ENCODE data around the gene TSPAN17.

Gene TSPAN17

DNA sequence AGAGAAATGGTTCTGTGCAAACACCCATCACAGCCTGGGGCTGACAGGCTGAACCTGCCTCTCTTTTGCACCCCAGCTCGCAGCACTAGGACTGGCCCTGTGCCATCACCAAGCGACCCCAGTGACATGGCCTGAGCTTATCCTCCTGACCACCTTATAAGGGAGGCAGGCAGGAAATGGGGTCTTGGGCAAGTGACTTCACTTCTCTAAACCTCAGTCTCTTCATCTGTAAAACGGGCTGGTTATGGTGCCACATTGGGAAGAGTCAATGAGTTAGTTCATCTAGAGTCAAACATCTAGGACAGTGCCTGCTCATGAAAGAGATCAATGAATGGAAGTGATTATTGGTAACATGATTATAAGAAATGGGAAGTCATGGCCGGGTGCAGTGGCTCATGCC lies 23.1 kb upstream of the TSPAN17 start:
- DNase-seq = no peak

DNA sequence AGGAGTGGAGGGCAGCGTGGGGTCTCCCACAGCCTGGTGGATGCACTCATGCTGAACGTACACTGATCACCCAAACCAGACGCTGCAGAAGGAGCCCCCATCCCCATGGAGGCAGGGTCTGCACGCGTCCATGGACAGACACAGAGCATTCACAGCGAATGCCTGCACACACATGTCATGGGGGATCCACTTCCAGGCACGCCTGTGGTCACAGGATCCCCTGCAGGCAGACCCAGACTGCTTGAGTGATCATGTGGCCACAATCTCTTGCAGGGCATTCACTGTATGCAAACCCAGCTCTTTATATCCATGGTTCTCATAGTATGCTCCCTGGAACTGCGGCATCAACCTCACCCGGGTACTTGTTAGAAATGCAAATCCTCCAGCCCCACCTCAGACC lies 22.3 kb upstream of the TSPAN17 start:
- DNase-seq = no peak

DNA sequence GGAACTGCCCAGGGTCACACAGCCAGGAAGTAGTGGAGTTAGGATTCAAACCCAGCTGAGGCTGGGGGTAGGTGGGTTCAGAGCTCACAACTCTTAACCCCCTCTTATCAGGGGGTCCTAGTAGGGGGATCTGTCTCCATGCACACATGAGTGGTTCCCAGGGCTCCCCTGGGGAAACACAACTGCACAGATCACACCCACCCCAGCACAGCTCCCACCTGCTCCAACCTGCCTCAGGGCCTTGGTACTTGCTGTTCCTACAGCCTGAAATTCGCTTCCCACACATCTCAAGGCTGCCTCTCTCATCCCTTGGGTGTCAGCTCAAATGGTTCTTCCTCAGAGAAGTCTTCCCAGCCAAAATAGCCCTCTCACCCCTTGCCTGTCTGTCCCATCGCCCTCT lies 21.8 kb upstream of the TSPAN17 start:
- DNase-seq = no peak

DNA sequence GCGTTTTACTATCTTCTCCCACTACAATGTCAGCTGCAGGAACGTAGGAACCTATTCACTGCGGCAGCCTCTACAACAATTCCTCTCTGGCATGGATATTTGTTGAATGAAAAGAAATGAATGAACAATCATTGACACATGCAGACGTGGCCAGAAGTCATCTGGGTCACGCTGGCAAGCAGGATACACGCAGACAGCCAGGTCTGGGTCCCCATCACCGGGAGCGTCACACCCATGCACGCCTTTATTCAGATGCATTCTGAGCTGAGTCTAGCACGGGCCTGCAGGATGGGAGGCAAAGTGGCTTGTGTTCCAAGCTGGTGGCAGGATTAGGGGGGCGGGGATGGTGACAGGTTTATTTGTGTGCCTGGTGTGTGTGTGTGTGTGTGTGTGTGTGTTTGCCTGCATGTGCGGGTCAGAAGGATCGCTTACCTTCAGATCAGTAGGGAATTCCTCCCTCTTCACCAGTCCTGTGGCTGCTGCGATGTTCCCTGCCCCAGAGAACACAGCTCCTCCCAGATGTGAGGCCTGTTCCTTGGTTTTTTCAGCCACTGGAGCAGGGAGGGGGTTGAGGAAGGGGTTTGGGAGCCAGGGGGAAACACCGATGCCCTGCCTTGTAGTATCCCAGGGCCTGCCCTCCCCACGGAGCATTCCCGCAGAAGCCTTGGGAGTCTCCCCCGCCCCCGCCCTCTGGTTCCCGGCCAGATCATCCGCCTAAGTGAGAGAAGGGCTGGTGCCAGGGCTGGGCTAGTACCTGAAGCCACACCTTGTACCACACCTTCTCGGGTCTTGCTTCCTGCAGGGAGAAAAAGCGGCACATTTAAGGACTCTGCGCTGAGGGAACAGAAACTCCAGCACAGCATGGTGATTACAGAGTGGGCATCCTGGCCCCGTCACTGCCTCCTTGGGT lies 21.1 kb upstream of the TSPAN17 start:
- DNase-seq = no peak

DNA sequence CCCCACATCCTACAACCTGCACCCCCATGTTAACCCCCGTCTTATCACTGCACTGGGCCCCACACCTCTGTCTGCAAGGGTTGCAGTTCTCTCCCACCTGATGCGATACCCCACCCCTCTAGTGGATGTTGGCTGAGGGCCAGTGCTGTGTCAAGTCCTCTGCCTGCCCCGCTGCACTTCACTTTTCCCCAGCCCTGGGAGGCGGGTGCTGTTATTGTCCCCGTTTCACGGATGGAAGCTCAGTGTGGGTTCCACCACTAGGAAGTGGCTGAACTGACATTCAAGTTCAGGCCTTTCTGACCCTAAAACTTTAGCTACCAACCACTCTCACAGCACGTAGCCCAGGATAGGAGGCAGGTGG lies 20.4 kb upstream of the TSPAN17 start:
- no peak for DNase-seq

DNA sequence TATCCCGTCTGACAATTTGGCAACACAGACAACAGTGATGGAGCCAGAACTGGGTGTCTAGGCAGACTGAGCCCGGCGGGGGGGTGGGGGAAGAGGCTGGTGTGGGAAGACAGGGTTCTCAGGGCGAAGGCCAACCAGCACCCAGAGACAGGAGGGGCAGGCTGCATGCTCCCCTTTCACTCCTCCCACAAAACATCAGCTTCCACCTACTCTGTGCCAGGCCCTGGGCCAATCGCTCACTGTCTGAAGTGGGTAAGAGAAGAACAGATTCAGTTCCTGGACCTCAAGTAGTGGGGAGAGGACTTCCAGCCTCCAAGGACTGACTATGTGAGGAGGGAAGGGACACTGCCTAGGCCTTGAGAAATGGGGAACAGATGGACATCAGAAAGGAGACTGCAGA lies 19.7 kb upstream of the TSPAN17 start:
- DNase-seq = no peak

DNA sequence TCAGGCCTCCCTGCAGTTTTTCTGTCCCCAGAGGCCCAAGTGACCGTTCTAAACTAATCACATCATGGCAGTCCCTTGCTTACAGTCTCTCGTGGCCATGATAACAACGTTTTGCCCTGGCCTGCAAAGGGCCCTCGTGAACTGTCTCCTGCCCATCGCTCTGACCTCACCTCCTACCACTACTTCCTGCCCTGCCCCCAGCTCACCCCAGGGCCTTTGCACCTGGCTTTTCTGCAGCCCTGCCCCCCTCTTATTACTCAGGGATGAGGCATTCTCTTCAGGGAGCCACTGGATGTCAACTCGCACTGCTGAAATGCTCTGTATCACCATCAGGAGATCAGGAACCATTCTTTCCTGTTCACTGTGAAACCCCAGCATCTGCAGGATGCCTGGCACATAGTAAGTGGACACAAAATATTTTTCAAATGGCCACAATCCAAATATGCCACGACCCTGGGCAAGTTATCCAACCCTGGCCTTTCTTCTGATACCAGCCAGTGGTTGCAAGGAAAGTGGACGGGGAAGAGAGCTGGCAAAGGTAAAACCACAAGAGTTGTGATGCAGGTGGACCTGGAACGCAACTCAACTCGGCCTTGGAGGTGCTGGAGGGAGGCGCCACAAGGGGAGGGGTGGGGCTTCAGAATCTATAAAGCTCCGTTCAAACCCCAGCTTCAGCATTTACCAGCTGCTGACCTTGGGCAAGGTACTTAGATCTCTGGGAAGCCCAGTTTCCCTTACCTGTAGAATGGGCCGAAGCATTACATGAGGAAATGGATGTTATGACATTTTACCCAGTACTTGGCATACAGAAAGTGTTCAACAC lies 18.7 kb upstream of the TSPAN17 start:
- DNase-seq = no peak

DNA sequence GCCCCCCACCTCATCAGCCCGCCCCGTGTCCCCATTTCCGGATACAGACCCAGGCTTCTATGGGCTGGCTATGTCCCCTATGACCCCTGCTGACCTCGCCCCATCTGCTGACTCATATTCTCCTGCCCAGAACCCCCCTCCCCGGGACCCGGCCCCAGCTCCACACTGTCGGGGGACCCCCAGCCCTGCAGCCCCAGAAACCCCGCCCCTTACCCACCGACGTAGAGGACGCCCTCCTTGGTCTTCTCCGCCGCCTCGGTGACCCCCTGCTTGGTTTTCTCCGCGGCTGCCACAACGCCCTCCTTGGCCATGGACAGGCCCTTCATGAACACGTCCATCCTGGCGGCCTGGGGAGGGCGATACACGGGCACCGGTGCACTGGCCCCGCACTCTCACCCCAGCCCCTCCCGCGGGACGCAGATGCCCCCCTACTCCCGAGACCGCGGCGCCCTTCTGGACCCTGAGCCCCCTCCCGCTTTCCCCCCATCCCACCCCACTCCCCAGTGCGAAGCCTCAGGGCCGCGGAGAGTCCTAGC lies 17.9 kb upstream of the TSPAN17 start:
- DNase-seq = no peak

DNA sequence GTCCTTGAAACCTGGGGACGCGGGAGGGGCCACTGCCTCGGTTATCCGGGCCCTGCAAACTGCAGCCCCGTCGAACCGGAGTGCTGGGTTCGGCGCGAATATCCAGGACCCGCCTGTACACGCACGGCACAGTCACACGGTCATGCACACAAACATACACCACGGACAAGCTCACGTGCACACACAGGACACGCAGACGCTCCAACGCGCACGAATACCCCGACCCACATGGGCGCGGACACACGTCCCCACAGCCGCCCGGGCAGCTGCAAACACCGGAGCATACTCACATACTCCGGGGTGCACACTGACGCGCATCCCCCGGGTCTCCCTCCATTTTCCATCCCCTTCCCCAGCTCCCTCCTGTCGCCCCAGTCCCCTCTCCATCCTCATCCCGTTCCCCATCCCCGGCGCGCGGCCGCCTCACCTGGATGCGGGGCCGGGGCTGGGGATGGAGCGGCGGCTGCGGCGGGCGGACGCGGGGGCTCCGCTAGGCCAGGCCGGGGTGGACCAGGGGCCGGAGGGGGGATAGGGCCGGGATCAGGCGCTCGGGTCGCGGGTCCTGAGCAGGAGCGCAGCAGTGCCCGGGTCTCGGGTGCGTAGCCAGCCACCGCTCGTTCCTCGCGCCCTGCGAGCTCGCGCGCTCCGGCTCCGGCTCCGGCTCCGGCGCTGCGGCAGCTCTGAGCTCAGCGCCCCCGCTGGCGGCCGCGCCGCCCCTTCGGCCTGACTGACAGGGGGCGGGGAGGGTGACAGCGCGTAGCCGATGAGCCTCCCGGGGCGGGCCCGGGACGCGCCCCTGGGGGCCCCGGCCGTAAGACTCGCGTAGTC lies 17.2 kb upstream of the TSPAN17 start, which contains the start of the genes EIF4E1B and SNCB:
EIF4E1B (plus strand) TSS at position 823 of the 828 bp plus-strand sequence. CDS start 12,113 bp downstream, outside the sequence.
SNCB (minus strand) TSS at position 682 of the 828 bp plus-strand sequence. CDS start 880 bp downstream, outside the sequence.
- DNase-seq = peak; percentile 37

DNA sequence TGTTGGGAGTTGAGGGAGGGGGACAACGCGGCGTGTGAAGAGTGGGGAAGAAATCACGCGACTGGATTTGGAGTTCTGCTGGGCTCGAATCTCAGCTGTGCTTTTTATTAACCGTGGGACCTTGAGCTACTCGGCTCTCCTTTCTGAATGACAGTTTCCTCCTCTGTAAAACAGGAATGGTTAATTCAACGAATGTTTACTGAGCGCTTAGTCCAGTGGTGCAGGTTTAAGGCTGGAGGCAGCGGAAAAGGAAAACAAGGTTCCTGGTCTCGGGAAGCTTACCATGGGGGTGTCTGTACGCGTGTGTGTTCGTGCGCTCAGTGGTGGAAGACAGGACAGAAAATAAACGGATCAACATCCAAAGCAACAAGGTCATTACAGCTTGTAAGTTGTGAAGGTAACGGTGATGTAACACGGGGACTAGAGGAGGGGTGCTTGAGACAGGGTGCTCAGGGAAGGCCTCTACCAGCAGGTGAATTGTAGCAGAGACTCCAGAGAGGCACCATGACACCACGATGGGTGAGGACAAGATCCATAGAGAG lies 16.5 kb upstream of the TSPAN17 start:
- DNase-seq = no peak

DNA sequence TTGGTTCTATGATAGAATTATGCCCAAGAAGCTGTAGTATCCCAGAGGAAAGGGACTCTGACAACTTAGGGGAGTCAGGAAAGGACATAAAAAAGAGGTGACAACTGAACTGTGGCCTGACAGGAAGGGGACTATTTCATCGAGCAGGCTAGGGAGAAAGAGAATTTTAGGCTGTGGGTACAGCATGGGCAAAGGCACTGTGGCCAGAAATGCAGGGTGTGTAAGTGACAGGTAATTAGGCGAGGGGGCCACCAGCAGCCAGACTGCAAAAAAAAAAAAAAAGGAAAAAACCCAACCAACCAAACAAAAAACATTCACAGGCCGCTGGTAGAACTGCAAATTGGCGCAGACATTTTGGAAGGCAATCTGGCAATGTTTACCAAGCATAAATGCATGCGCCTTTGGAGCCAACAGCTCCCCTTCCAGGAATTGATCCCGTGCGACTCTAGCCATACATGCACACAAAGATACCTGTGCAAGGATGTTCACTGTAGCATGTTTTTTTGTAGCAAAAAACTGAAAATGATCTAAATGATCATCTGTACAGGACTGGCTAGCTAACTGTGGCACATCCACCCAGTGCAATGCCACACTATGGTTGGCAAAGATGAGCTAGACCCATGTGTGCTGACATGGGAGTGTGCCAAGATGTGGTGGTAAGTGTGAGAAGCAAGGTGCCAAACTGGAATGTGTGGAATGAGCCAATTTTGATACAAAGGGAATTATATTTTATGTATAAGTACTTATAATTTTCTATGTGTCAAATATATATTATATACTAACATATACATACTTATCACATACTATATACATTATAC lies 15.7 kb upstream of the TSPAN17 start:
- no peak for DNase-seq

DNA sequence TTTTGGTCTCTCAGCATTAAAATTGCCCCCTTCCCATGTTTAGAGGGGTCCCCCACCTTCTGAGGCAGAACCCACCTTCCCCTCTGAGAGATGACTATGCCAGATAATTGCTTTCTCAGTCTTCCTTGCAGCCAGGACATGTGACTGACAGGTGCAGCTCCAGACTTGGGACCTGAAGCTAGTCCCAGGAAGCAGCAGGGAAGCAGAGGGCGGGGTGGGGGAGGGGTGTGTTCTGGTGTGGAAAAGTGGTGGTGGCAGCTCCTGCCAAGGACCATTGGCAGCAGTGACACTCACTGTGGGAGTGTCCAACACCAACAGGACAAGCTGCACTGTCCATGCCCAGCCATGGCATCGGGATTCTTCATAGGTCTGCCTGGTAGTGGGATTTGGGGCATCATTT lies 14.5 kb upstream of the TSPAN17 start:
- DNase-seq = no peak

DNA sequence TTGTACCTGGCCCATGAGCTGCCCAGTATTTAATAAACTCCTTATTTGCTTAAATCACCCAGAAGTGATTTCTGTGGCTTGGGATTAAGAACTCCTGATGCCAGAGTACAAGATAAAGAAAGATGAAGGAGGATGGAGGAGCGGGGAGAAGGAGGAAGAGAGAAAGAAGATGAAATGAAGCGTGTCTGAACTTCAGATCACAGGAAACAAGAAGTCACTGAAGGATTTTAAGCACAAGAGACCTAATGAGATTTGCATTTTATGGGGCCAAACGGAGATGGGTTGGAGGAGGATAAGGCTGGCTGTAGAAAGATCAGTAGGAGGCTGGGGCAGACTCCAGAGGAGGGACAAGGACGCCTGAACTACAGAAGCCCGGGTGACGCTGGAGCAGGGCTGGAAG lies 13.7 kb upstream of the TSPAN17 start:
- no peak for DNase-seq

DNA sequence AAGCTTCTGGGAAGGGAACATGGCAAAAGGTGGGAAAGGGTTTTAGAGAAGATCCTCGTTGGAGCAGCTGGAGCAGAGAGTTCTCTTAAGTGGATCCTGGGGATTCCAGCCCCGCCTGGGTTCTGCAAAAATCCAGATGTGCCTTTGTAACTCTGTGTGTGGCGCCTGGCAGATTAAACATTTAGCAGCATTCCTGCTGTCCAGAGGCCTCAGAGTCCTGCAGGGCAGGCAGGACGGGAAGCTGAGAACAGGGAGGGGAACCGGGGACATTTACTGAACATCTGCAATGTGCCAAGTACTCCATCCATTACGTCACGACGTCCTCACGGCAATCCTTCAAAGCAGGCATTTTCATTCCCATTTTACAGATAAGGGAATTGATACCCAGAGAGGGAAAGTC lies 10.9 kb upstream of the TSPAN17 start:
- DNase-seq = no peak

DNA sequence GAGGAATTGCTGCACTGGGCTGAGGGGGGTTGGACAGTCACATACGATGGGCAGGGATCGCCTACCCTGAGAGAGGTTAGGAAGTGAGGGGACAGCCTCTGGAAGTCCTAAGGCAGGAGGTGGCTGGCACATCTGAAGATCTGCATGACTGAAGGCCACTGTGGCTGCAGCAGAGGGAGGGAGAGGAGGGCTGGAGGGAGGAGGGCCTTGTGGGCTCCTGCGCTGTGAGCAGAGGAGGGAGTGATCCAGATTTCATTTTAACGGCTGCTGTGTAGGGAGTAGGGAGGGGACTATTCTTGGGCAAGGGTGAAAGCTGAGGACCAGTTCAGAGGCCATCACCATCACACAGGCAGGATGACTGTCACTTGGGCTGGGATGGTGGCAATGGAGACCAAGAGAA lies 9.7 kb upstream of the TSPAN17 start:
- no peak for DNase-seq

DNA sequence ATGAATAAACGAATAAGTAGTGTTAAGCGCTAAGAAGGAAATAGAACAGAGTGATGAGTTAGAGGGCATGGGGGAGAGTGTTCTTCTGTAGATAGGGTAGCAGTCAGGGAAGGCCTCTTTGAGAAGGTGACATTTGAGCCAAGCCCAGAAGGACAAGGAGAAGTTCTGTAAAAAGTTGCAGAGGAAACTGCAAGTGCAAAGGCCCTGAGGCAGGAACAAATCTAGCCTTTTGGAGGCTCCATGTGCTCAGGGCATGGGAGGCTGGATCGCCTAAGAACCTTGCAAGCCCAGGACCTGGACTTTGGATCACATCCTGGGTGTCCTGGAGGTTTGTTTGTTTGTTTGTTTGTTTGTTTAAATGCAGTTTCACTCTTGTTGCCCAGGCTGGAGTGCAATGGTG lies 8.8 kb upstream of the TSPAN17 start:
- no peak for DNase-seq

DNA sequence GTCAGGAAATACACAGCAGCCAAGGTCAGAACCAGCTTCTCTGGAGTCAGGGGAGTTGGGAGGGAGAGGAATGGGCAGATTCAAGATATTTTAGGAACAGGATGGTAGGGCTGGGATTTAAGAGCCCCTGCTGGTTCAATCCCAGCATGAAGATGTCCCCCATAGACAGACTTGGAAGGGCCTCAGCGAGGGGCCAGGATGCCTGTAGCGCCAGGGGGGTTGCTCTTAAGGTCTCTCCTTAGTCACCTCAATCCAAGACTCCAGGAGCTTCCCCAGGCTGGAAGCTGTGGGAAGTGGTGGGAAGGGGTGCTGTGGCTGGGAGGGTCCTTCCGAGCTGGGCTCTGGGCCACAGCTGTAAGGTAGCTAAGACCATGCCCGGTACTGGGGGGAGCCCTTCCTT lies 8.1 kb upstream of the TSPAN17 start:
- no peak for DNase-seq

DNA sequence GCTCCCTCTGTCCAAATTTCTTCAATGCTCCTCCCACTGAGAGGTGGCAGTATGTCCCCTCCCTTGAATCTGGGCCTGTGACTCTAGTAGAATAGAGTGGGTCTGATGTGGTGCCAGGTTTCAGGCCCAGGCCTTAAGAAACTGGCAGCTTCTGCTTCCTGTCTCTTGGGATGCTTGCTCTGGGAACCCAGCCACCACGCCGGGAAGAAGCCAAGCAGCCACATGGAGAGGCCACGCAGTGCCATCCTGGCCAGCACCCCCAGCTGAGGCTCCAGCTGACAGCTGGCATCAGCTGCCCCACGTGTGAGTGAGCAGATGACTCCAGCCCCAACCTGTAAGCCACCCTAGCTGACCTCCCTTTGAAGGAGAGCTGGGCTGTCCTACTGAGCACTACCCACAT lies 7.3 kb upstream of the TSPAN17 start:
- no peak for DNase-seq

DNA sequence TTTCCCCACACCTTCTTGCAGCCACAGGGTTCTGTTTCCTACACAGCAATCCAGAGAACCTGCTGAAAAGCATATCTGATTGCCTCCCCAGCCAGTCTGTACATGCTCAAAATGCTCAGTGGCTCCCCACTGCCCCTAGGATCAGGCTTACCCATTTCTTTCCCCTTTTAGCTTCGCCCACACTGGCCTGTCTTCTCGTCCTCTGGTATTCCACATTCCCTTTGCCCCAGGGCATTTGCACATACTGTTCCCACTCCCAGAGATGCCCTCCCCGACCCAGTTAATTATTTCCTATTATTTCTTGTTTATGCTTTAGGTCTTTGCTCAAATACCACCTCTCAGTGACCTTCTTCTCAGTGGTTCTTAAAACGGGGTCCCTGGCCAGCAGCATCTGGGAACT lies 6.7 kb upstream of the TSPAN17 start:
- DNase-seq = no peak

DNA sequence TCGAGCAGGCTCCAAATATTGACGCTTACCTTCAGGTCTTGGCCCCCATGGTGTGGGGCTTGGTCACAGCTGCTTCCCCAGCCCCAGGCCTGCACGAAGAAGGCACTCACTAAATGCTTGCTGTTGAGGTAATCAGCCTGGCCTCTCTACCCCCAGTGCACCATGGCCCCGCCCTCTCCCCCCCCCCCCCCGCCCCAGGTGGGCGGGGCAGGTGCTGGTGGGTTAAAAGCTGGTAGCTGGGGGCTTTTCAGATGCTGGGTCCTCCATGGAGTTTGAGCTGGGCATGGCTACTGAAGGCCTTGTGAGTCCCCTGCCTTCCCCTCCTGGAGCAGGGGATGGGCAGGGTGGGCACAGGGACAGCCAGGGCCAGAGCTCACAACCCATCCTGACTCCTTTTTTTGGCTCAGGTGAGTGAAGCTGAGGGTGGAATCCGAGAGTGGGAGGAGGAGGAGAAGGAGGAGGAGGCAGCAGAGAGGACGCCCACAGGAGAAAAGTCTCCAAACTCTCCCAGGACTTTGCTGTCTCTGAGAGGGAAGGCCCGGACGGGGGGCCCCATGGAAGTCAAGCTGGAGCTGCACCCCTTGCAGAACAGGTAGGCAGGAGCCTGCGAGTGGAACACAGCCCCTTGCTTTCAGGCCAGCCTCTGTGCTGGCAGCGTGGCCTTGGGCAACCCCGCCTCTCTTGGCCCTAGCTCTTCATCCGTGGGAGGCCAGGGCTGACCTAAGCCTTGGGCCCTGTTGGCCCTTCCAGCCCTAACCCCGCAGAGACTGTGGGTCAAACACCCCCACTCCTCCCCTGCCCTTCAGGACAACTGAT lies 4.4 kb upstream of the TSPAN17 start:
- no peak for DNase-seq
